ENCODE measurements around the gene DCLK3. TPM values are rescaled to one million over a fixed set of nuclear protein-coding genes. Genes with fewer than 3 reads are reported as not detected.

The DCLK3 gene
- total RNA-seq (2021; ENCODE audit: unreplicated experiment) (not detected), Bru-seq, nascent RNA (not detected), BruChase-seq, experiment 1, labeled RNA remaining after a 2-hour chase (percentile 5 among the genes with signal in this experiment), BruChase-seq, experiment 2, labeled RNA remaining after a 6-hour chase (not detected)
- not detected for polyA plus RNA-seq (2012; ENCODE audit: insufficient read length)
- long read RNA-seq: 0 reads

DNA sequence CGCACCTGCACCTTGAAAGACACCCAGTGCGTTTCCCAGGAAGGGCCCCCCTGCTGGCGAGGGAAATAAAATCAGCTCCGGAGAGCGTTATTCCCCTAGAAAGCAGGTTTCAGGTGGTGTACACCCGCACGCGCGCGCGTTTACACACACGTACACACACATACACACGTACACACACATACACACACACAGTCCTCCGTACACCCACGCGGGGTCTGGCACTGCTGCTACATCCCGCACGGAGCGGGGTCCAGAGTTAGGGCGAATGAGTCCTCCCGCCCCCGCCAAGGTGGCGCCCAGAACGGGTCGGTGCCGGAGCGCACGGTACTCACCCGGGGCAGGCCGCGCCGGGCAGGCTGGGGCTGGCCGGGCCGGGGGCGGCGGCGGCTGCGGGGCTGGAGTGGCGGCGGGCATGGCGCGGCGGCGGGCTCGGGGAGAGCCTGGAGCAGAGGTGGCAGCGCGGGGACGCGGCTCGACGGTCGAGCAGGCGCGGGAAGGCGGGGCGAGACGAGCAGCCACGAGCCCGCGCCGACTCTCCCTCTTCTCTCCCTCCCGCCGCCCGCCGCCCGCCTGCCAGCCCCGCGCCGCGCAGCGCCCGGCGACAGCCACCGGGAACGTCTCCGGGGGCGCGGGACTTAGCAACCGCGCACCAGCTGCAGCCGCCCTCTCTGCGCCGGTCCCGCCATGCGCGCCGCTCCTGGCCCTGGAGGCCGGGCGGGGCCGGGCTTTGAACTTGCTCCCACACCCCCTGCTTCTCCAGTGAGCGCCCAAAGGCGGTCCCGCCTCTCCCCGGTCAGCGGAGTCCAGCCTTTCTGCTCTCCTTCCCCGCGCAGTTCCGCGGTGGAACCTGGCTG is at the start of gene DCLK3:
Gene DCLK3, minus strand, starts transcription at position 704 of the 854 bp plus-strand sequence. Its CDS starts 290 bp downstream, at position 414.
- CTCF ChIA-PET: no interaction called here
- in situ Hi-C loops (cut with HindIII; ENCODE audit: low pct_unique_long_range_greater_than_20kb, low sequenced_read_pairs) (no loop called here), intact Hi-C loops (cut with micrococcal nuclease; ENCODE audit: unreplicated experiment) (no loop called here)
- Histone ChIP-seq H3K36me3 (ENCODE audit: control insufficient read depth, insufficient read depth, low read length) (no peaks in the 10 kb centered on the region), H3K27me3 (ENCODE audit: control insufficient read depth, insufficient read depth, low read length) (peaks cover 6% of the 10 kb centered on the region; the same call in 1 of the 2 replicates), H3K27ac (ENCODE audit: low read length) (no peak within 1 kb of the TSS), H3K4me3 (ENCODE audit: low read depth in 2 of 2, low read length in 2 of 2) (no peak within 1 kb of the TSS), H3K4me1 (ENCODE audit: control insufficient read depth, insufficient read depth, low read length) (no peaks in the 10 kb centered on the region), H3K9me3 (ENCODE audit: control insufficient read depth, insufficient read depth, low read depth, low read length) (no peaks in the 10 kb centered on the region)
- BruUV-seq (replicated peaks): no TSS peak
- ATAC-seq (no peak), DNase-seq (ENCODE audit: low read depth, low spot score) (no peak)
- TF ChIP-seq SIN3A (IDR thresholded peaks at IDR 0.05; ENCODE audit: borderline replicate concordance, insufficient read depth, low read depth, low read length): no peak
- TF ChIP-seq, protein P1, sequence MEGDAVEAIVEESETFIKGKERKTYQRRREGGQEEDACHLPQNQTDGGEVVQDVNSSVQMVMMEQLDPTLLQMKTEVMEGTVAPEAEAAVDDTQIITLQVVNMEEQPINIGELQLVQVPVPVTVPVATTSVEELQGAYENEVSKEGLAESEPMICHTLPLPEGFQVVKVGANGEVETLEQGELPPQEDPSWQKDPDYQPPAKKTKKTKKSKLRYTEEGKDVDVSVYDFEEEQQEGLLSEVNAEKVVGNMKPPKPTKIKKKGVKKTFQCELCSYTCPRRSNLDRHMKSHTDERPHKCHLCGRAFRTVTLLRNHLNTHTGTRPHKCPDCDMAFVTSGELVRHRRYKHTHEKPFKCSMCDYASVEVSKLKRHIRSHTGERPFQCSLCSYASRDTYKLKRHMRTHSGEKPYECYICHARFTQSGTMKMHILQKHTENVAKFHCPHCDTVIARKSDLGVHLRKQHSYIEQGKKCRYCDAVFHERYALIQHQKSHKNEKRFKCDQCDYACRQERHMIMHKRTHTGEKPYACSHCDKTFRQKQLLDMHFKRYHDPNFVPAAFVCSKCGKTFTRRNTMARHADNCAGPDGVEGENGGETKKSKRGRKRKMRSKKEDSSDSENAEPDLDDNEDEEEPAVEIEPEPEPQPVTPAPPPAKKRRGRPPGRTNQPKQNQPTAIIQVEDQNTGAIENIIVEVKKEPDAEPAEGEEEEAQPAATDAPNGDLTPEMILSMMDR (IDR thresholded peaks at IDR 0.05): no peak
- no peak for TF ChIP-seq REST (IDR thresholded peaks at IDR 0.05; ENCODE audit: insufficient read depth in 1 of 2, low read depth in 2 of 2, low read length in 1 of 2)
- TF ChIP-seq TCF7L2 (IDR thresholded peaks at IDR 0.05; ENCODE audit: low read depth, low read length): no peak
- no peak for TF ChIP-seq POLR2AphosphoS5 (IDR thresholded peaks at IDR 0.05; ENCODE audit: low read depth, low read length)
- POLR2A ChIA-PET: no interaction called here

DNA sequence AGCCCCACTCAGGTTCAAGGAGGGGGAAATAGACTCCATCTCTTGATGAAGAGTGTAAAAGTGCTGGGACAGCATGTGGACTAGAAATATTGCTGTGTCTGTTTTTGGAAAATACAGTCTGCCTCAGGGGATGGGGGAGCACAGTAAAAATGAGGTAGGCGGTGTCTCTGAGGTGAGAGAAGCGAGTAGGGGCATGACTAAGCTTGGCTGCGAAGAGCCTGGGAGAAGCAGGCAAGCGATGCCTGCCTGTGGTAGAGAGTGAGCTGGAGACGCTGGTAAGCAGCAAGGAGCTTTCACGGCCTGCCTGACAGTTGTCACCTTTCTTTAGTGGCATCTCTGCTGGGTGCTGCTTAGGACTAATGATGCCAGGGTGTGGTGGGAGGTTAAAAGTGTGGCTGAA is 49.0 kb upstream of the DCLK3 start:
- H3K9me3 ChIP-seq (ENCODE audit: control insufficient read depth, insufficient read depth, low read depth, low read length): no peaks in the 10 kb centered on the region
- intact Hi-C loops (cut with micrococcal nuclease; ENCODE audit: unreplicated experiment) (no loop called here), in situ Hi-C loops (cut with HindIII; ENCODE audit: low pct_unique_long_range_greater_than_20kb, low sequenced_read_pairs) (no loop called here)
- BruUV-seq (replicated peaks): no TSS peak
- no peaks in the 10 kb centered on the region for H3K36me3 ChIP-seq (ENCODE audit: control insufficient read depth, insufficient read depth, low read length)
- POLR2A ChIA-PET: no interaction called here
- H3K27ac ChIP-seq (ENCODE audit: low read length): no peak overlapping the region
- TF ChIP-seq TCF7L2 (IDR thresholded peaks at IDR 0.05; ENCODE audit: low read depth, low read length) (no peak), SIN3A (IDR thresholded peaks at IDR 0.05; ENCODE audit: borderline replicate concordance, insufficient read depth, low read depth, low read length) (no peak), POLR2AphosphoS5 (IDR thresholded peaks at IDR 0.05; ENCODE audit: low read depth, low read length) (no peak), REST (IDR thresholded peaks at IDR 0.05; ENCODE audit: insufficient read depth in 1 of 2, low read depth in 2 of 2, low read length in 1 of 2) (no peak)
- TF ChIP-seq, protein P1 (IDR thresholded peaks at IDR 0.05): no peak
- CTCF ChIA-PET: no interaction called here
- H3K4me3 ChIP-seq (ENCODE audit: low read depth in 2 of 2, low read length in 2 of 2): no peak overlapping the region
- DNase-seq (ENCODE audit: low read depth, low spot score) (no peak), ATAC-seq (no peak)
- no peaks in the 10 kb centered on the region for H3K4me1 ChIP-seq (ENCODE audit: control insufficient read depth, insufficient read depth, low read length)
- no peaks in the 10 kb centered on the region for H3K27me3 ChIP-seq (ENCODE audit: control insufficient read depth, insufficient read depth, low read length)
